ENCODE data around the gene KXD1.

KXD1 gene

DNA sequence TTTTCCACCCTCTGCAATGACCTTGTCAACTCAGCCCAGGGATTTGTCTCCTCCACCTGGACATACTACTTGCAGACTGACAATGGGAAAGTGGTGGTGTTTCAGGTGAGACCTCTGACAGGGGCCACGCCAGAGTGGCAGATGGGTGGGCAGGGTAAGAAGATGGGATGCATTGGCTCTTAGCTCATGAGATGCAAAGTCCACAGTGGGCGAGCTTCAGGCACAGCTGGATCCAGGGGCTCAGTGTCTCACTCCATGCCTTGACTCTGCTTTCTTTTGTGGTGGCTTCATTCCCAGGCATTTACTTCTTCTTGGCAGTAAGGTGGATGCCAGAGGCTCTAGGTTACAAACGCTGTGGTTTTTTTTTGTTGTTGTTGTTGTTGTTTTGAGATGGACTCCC, 58.4 kb downstream of the KXD1 start:
- DNase-seq (ENCODE audit: low spot score): no peak

- no peak for DNase-seq (ENCODE audit: low spot score)
Observed at GRCh38 chr19:18617562-18617961, 59.9 kb downstream of the KXD1 start.

- no peak for DNase-seq (ENCODE audit: low spot score)
Observed at GRCh38 chr19:18618236-18618635, 60.6 kb downstream of the KXD1 start.
